ENCODE measurements around the gene BTBD7.

Gene BTBD7

GRCh38 chr14:93266127-93266526, 66.7 kb downstream of the BTBD7 start:
- TF ChIP-seq ZFX (IDR thresholded peaks at IDR 0.05), result no peak
- no peak for TF ChIP-seq CTCF (conservative IDR thresholded peaks at IDR 0.05)
- H3K27ac ChIP-seq, result no peak overlapping the region

DNA sequence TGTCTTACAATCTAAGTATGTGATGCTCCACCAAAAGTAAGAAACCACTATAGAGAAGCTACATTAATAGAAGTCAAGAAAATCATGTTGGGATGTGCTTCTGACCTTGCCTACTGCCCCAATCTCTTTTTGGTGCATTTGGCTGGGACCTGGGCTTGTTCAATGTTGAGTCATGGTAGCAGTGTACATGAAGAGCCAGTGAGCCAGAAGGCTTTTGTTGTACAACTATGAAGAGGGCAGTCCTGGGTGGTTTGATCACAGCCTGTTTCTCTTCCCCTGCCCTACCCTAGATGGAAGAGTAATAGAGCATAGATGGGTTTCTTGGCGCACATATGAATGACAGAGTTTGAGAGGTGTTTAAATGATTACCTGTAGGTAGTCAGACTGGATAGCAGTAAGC, 69.4 kb downstream of the BTBD7 start:
- H3K27ac ChIP-seq, result no peak overlapping the region
- TF ChIP-seq CTCF (conservative IDR thresholded peaks at IDR 0.05), result no peak
- no peak for TF ChIP-seq ZFX (IDR thresholded peaks at IDR 0.05)

DNA sequence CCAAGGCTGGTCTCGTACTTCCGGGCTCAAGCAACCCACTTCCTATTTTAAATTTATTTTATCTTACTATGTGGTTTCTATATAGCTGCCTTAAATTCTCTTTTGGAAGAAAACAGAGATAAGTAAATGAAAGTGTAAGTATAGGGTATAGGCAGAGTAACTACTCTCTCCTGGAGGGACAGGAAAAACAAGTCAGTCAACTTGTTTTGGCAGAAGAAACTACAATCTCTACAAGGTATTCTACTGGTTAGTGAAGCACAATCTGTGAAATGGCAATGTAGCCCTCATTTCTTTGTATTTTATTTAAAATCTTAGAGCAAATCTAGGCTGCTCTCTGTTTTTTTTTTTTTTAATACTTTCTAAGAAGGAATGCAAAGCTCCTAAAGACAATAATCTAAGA, 70.4 kb downstream of the BTBD7 start:
- no peak for TF ChIP-seq ZFX (IDR thresholded peaks at IDR 0.05)
- no peak for TF ChIP-seq CTCF (conservative IDR thresholded peaks at IDR 0.05)
- peak overlapping the region; percentile 4; the same call in 1 of the 2 replicates for H3K27ac ChIP-seq

GRCh38 chr14:93249128-93249831, 83.6 kb downstream of the BTBD7 start:
- H3K27ac ChIP-seq, result no peak overlapping the region
- no peak for TF ChIP-seq ZFX (IDR thresholded peaks at IDR 0.05)
- TF ChIP-seq CTCF (conservative IDR thresholded peaks at IDR 0.05), result no peak

DNA sequence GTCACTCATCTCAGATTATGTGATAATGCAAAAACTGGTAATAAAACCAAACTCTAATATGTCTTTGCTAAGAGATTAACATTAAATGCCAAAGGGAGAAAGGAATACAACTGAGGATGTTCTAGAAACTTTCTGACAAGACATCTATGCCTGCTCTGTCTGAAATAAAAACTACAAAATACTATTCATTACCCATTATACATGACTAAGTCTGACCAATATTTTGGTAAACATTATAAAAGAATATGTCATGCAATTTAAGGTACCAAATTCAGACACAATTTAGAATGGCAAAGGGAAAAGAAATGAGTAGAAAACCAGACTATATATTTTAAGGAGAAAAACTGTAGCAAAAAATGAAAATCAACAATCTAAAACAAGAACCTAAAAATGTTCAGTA, 86.3 kb downstream of the BTBD7 start:
- H3K27ac ChIP-seq, result no peak overlapping the region
- TF ChIP-seq CTCF (conservative IDR thresholded peaks at IDR 0.05) (no peak), ZFX (IDR thresholded peaks at IDR 0.05) (no peak)

GRCh38 chr14:93245764-93246420, 86.9 kb downstream of the BTBD7 start:
- H3K27ac ChIP-seq, result no peak overlapping the region
- TF ChIP-seq CTCF (conservative IDR thresholded peaks at IDR 0.05) (no peak), ZFX (IDR thresholded peaks at IDR 0.05) (no peak)

DNA sequence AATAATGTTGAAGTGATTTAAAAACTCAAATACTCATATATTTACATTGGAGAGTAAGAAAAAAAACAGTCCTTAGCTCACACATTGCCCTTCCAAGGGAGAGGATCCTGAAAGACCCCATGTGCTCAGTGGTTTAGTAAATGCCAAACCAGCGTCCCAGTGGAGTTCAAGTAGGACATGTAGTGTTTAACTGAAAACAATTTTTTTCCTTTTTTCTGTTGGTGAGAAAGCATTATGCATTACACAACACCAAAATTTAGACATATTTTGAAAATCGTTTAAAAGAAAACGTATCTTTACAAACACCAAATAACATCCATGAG, 92.2 kb downstream of the BTBD7 start:
- TF ChIP-seq ZFX (IDR thresholded peaks at IDR 0.05) (no peak), CTCF (conservative IDR thresholded peaks at IDR 0.05) (no peak)
- no peak overlapping the region for H3K27ac ChIP-seq
